Stimulated activated CD8-positive, alpha-beta memory T cell treated with anti-CD3 and anti-CD28 coated beads, Interleukin-7, amount 100 ng/mL, for 24 hours (primary cell): ENCODE measurements around the gene UCKL1.
A peak's percentile ranks its signal among the peaks of the same experiment; 100 is the strongest.
"Not testable (repeated sequence)": the region's sequence is repeated elsewhere in the genome, so short reads cannot be mapped to it uniquely, and the experiment has no call there.

Experiments
- DNase-seq: peaks from one replicate; pipeline ENCODE4 v3.0.0-alpha.2; 2020; ENCODE audit warnings: low read depth

UCKL1 gene

GRCh38 chr20:63919130-63919529 lies 37.1 kb downstream of the UCKL1 start:
- DNase-seq, result no peak

GRCh38 chr20:63917811-63918210 lies 38.4 kb downstream of the UCKL1 start:
- DNase-seq, result no peak

GRCh38 chr20:63916371-63916939 lies 39.8 kb downstream of the UCKL1 start:
- not testable (repeated sequence) for DNase-seq

- no peak for DNase-seq
These were observed 40.7 kb downstream of the UCKL1 start for GRCh38 chr20:63915471-63915870.

- no peak for DNase-seq
These were observed 42.4 kb downstream of the UCKL1 start for GRCh38 chr20:63913768-63914167.

GRCh38 chr20:63911176-63911575 lies 45.0 kb downstream of the UCKL1 start:
- no peak for DNase-seq

GRCh38 chr20:63908008-63908682 lies 48.1 kb downstream of the UCKL1 start:
- DNase-seq, result no peak

- DNase-seq, result no peak
These were observed 52.2 kb downstream of the UCKL1 start for GRCh38 chr20:63903796-63904561.

- DNase-seq, result no peak
These were observed 55.8 kb downstream of the UCKL1 start for GRCh38 chr20:63900413-63900812.

GRCh38 chr20:63898882-63899558 lies 57.2 kb downstream of the UCKL1 start:
- DNase-seq, result no peak

- no peak for DNase-seq
These were observed 58.1 kb downstream of the UCKL1 start for GRCh38 chr20:63897978-63898561.

GRCh38 chr20:63896264-63897105 lies 59.7 kb downstream of the UCKL1 start:
- no peak for DNase-seq

- DNase-seq, result no peak
These were observed 60.3 kb downstream of the UCKL1 start for GRCh38 chr20:63895952-63896263.

GRCh38 chr20:63895202-63895951 lies 60.8 kb downstream of the UCKL1 start:
- DNase-seq, result no peak

- DNase-seq, result peak; percentile 77
These were observed 61.6 kb downstream of the UCKL1 start, which contains the start of gene DNAJC5 for GRCh38 chr20:63894358-63895201. DNAJC5 (plus strand) TSS chr20:63895126; CDS start chr20:63928346, 33,220 bp downstream.

- no peak for DNase-seq
These were observed 62.2 kb downstream of the UCKL1 start for GRCh38 chr20:63893999-63894357.

- DNase-seq, result no peak
These were observed 63.8 kb downstream of the UCKL1 start for GRCh38 chr20:63892402-63892801.

GRCh38 chr20:63891061-63892002 lies 64.9 kb downstream of the UCKL1 start:
- DNase-seq, result no peak

GRCh38 chr20:63890616-63891015 lies 65.6 kb downstream of the UCKL1 start:
- no peak for DNase-seq
